PC-3 (cell line): Measurements from ENCODE around the gene ARRB1. TPM values are rescaled to one million over a fixed set of nuclear protein-coding genes. Genes with fewer than 3 reads are reported as not detected.

ENCODE experiments used
- ATAC-seq: fragments of 200-7000 bp; cut with Tn5 transposase; 2 replicates; pipeline ENCODE4 v1.9.1; 2020; ENCODE audit warnings: mild to moderate bottlenecking, moderate library complexity
- BruUV-seq: library from RNA; stranded (reverse); fragments of 400-500 nt; replicated peaks from 2 replicates; lab custom pipeline; 2021; lab: Mats Ljungman, UMichigan
- CTCF ChIA-PET: fragments of 300-600 bp; sonication (Branson Sonifier 250); formaldehyde crosslinking; loops from one replicate; lab custom pipeline; 2022; ENCODE audit warnings: antibody characterized with exemption; lab: Charles Lee
- POLR2A ChIA-PET: fragments of 300-600 bp; sonication (Branson Sonifier 250); formaldehyde crosslinking; loops from one replicate; lab custom pipeline; 2022; ENCODE audit warnings: antibody characterized with exemption; ENCODE audit not compliant: unreplicated experiment; lab: Charles Lee
- DNase-seq: peaks from one replicate; pipeline ENCODE4 v3.0.0-alpha.2; 2015
- H2AFZ ChIP-seq: fragments of 300-600 bp; sonication (generic); 2 replicates; pipeline ENCODE4 v1.6.0; 2016; ENCODE audit warnings: antibody characterized with exemption, low read length
- H3F3A ChIP-seq: fragments of 300-600 bp; sonication (generic); one replicate; pipeline ENCODE4 v1.6.0; 2017; ENCODE audit warnings: antibody characterized with exemption, low read length, control low read depth, mild to moderate bottlenecking; ENCODE audit not compliant: unreplicated experiment
- H3K27ac ChIP-seq: fragments of 300-600 bp; sonication (generic); 2 replicates; pipeline ENCODE4 v1.5.1; 2016; ENCODE audit warnings: mild to moderate bottlenecking, low read length
- H3K27me3 ChIP-seq: fragments of 300-600 bp; sonication (generic); 2 replicates; pipeline ENCODE4 v1.6.1; 2016; ENCODE audit warnings: low read length, mixed read lengths
- H3K36me3 ChIP-seq: fragments of 300-600 bp; sonication (generic); 2 replicates; pipeline ENCODE4 v1.6.1; 2016; ENCODE audit warnings: low read depth, mixed run types, low read length, mixed read lengths
- H3K4me1 ChIP-seq: fragments of 300-600 bp; sonication (generic); 2 replicates; pipeline ENCODE4 v1.5.1; 2016; ENCODE audit warnings: low read length; ENCODE audit not compliant: insufficient read depth
- H3K4me2 ChIP-seq: fragments of 300-600 bp; sonication (generic); 2 replicates; pipeline ENCODE4 v1.6.0; 2016; ENCODE audit warnings: low read length
- H3K4me3 ChIP-seq: fragments of 300-600 bp; sonication (generic); 2 replicates; pipeline ENCODE4 v1.5.1; 2016; ENCODE audit warnings: mild to moderate bottlenecking, low read length, mixed read lengths
- H3K79me2 ChIP-seq: fragments of 300-600 bp; sonication (generic); 2 replicates; pipeline ENCODE4 v1.6.1; 2017; ENCODE audit warnings: low read length, mixed read lengths
- H3K9ac ChIP-seq: fragments of 300-600 bp; sonication (generic); 2 replicates; pipeline ENCODE4 v1.6.0; 2016; ENCODE audit warnings: mild to moderate bottlenecking, low read length
- H3K9me2 ChIP-seq: fragments of 300-600 bp; sonication (generic); replicated peaks from 2 replicates; pipeline ENCODE4 v1.6.1; 2016; ENCODE audit warnings: mixed run types, low read length, mixed read lengths
- H3K9me3 ChIP-seq: fragments of 300-600 bp; sonication (generic); 2 replicates; pipeline ENCODE4 v1.6.1; 2016; ENCODE audit warnings: low read length, mixed read lengths
- H4K20me1 ChIP-seq: fragments of 300-600 bp; sonication (generic); 2 replicates; pipeline ENCODE4 v1.6.1; 2016; ENCODE audit warnings: low read length, mixed read lengths
- EZH2 ChIP-seq: fragments of 300-600 bp; sonication (generic); IDR thresholded peaks from one replicate; pipeline ENCODE4 v1.6.1; 2017; ENCODE audit warnings: antibody characterized with exemption, mild to moderate bottlenecking, low read length; ENCODE audit not compliant: unreplicated experiment
- EZH2phosphoT487 ChIP-seq: fragments of 300-600 bp; sonication (generic); IDR thresholded peaks from 2 replicates; pipeline ENCODE4 v1.6.1; 2018; ENCODE audit warnings: mild to moderate bottlenecking, antibody characterized with exemption, low read length, borderline replicate concordance
- intact Hi-C: fragments of 100-400 bp; cut with micrococcal nuclease; formaldehyde crosslinking; loops from 2 replicates; pipeline ENCODE4 v1.9.0; 2023
- total RNA-seq: library from RNA; depleted of rRNA; stranded (reverse); fragments of >200 nt; gene quantifications from 2 replicates; pipeline ENCODE4 v1.2.3, GENCODE V29; 2014
- TF ChIP-seq, protein P1 (sequence below): fragments of 300-600 bp; sonication (generic); conservative IDR thresholded peaks from 2 replicates; pipeline ENCODE4 v1.5.1; 2017; ENCODE audit warnings: antibody characterized with exemption, low read depth, mild to moderate bottlenecking, low read length

Gene ARRB1
- total RNA-seq, 1 experiment from 2014 or later: 19.1 TPM

DNA sequence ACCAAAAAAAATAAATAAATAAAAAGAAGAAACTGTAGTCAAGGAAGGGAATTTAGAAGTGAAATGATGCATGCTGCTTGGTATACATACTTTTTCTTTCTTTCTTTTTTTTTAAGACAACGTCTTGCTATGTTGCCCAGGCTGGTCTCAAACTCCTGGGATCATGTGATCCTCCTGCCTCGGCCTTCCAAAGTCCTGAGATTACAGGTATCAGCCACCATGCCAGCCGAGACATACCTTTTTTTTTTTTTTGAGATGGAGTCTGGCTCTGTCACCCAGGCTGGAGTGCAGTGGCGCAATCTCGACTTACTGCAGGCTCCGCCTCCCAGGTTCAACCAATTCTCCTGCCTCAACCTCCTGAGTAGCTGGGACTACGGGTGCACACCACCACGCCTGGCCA, 21.7 kb upstream of the ARRB1 start:
- CTCF ChIA-PET: no interaction called here
- TF ChIP-seq EZH2: no peak
- TF ChIP-seq EZH2phosphoT487: no peak
- TF ChIP-seq, protein P1, sequence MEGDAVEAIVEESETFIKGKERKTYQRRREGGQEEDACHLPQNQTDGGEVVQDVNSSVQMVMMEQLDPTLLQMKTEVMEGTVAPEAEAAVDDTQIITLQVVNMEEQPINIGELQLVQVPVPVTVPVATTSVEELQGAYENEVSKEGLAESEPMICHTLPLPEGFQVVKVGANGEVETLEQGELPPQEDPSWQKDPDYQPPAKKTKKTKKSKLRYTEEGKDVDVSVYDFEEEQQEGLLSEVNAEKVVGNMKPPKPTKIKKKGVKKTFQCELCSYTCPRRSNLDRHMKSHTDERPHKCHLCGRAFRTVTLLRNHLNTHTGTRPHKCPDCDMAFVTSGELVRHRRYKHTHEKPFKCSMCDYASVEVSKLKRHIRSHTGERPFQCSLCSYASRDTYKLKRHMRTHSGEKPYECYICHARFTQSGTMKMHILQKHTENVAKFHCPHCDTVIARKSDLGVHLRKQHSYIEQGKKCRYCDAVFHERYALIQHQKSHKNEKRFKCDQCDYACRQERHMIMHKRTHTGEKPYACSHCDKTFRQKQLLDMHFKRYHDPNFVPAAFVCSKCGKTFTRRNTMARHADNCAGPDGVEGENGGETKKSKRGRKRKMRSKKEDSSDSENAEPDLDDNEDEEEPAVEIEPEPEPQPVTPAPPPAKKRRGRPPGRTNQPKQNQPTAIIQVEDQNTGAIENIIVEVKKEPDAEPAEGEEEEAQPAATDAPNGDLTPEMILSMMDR: no peak
- BruUV-seq: no TSS peak
- Histone ChIP-seq H3K9ac (0 out of 2 replicates have a peak overlapping the region, but pooled peaks have one; percentile 16), H3K9me2 (no peaks in the 10 kb centered on the region), H3K9me3 (no peaks in the 10 kb centered on the region), H3F3A (no peaks in the 10 kb centered on the region), H4K20me1 (no peaks in the 10 kb centered on the region), H3K27me3 (no peaks in the 10 kb centered on the region), H3K4me1 (peaks cover 25% of the 10 kb centered on the region), H3K79me2 (no peaks in the 10 kb centered on the region), H3K4me2 (0 out of 2 replicates have a peak overlapping the region, but pooled peaks have one; percentile 78), H3K36me3 (no peaks in the 10 kb centered on the region), H3K27ac (peak overlapping the region; percentile 77; the same call in 1 of the 2 replicates), H3K4me3 (no peak overlapping the region), H2AFZ (no peak overlapping the region)
- ATAC-seq (no peak), DNase-seq (no peak)
- POLR2A ChIA-PET: no interaction called here
- intact Hi-C loops: loop anchor here (2.0 kb wide), 1 partner anchor 20 kb away; no protein-coding TSS in a partner anchor

DNA sequence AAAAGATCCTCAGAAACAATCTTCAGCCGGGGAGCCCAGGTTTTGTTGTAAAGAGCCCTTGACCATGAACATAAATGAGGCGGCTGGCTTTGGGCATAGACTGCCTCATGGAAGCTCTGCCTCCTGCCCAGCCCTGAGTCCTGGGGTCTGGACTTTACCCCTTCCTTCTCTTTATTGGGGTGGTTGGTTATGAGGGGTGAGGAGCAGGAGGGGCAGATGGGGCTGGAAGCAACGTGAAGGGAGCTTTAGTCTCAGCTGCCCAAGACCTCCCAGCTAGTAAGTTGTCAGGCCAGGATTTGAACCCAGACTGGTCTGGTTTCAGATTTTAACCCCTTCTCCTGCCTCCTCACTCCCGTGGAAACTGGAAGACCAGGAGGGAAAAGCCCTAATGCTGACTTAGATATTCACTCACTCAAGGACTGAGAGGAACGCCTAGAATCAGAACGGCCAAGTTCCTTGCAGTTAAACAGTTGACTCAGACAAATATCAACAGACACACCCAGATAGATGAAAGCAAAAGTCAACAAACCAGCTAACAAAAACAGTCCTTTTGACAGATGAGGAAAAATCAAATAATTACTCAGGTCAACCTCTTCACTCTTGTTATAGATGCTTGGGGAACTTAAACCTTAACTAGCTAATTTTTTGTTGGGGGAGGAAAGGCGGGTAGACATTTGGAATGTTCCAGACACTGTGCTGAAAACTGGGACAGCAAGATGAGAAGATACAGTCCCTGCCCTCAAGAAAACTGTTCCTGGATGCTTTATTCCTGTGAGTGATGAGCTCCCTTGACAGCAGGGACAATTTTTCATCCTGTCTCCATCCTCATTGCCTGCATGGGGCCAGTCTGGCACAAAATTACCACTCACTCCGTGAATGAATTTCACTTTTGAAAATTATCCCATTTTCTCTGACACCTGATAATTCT, 20.8 kb upstream of the ARRB1 start:
- intact Hi-C loops: loop anchor here (2.0 kb wide), 1 partner anchor 19 kb away; no protein-coding TSS in a partner anchor
- ATAC-seq (peak; percentile 95), DNase-seq (peak; percentile 97)
- no peaks in the 10 kb centered on the region for H3F3A ChIP-seq
- no TSS peak for BruUV-seq
- CTCF ChIA-PET: interaction anchor here (0.9 kb wide), 1 partner anchor 46 kb away, joined by 3 read pairs; no protein-coding TSS in a partner anchor
- TF ChIP-seq, protein P1: no peak
- TF ChIP-seq EZH2phosphoT487 (no peak), EZH2 (no peak)
- peak overlapping the region; percentile 77 for H3K27ac ChIP-seq
- H4K20me1 ChIP-seq: no peaks in the 10 kb centered on the region
- H3K36me3 ChIP-seq: no peaks in the 10 kb centered on the region
- POLR2A ChIA-PET: no interaction called here
- peak overlapping the region; percentile 78 for H3K4me2 ChIP-seq
- H3K9ac ChIP-seq: peak overlapping the region; percentile 49
- no peaks in the 10 kb centered on the region for H3K9me3 ChIP-seq
- H3K4me1 ChIP-seq: peaks cover 25% of the 10 kb centered on the region
- H2AFZ ChIP-seq: peak overlapping the region; percentile 16; the same call in 1 of the 2 replicates
- H3K27me3 ChIP-seq: no peaks in the 10 kb centered on the region
- H3K79me2 ChIP-seq: no peaks in the 10 kb centered on the region
- H3K9me2 ChIP-seq: no peaks in the 10 kb centered on the region
- peak overlapping the region; percentile 34; the same call in 1 of the 2 replicates for H3K4me3 ChIP-seq
